Endothelial cell (in vitro differentiated cells): ENCODE data around the gene ATIC. TPM values are rescaled to one million over a fixed set of nuclear protein-coding genes. Genes with fewer than 3 reads are reported as not detected.

Experiments
- DNase-seq: peaks from one replicate; pipeline ENCODE4 v3.0.0; 2021; ENCODE audit warnings: low spot score
- H3K27ac Mint-ChIP-seq: one replicate; pipeline ENCODE4 v1.8.0; 2021; ENCODE audit warnings: mixed read lengths, inconsistent platforms; ENCODE audit not compliant: unreplicated experiment
- H3K27me3 Mint-ChIP-seq: one replicate; pipeline ENCODE4 v1.8.0; 2021; ENCODE audit warnings: mild to moderate bottlenecking, moderate library complexity, mixed read lengths, inconsistent platforms; ENCODE audit not compliant: unreplicated experiment
- H3K36me3 Mint-ChIP-seq: one replicate; pipeline ENCODE4 v1.8.0; 2021; ENCODE audit warnings: mild to moderate bottlenecking, low read depth, mixed read lengths, inconsistent platforms; ENCODE audit not compliant: unreplicated experiment
- H3K4me1 Mint-ChIP-seq: one replicate; pipeline ENCODE4 v1.8.0; 2021; ENCODE audit warnings: mild to moderate bottlenecking, mixed read lengths, inconsistent platforms; ENCODE audit not compliant: unreplicated experiment
- H3K4me3 Mint-ChIP-seq: one replicate; pipeline ENCODE4 v1.8.0; 2021; ENCODE audit warnings: mild to moderate bottlenecking, mixed read lengths, inconsistent platforms; ENCODE audit not compliant: unreplicated experiment
- H3K9me3 Mint-ChIP-seq: one replicate; pipeline ENCODE4 v1.8.0; 2021; ENCODE audit warnings: mixed read lengths, inconsistent platforms; ENCODE audit not compliant: unreplicated experiment
- total RNA-seq: library from RNA; stranded (reverse); fragmentation: NEBNext Ultra II Directional; extraction: Animal tissue kit (Norgen Biotek cat#: 25700); gene quantifications from one replicate; pipeline ENCODE4 v1.2.1, GENCODE V29; 2021; ENCODE audit not compliant: unreplicated experiment
- TF ChIP-seq, protein P1 (sequence below): fragments of 200-600 bp; sonication (generic); IDR thresholded peaks from one replicate; pipeline ENCODE4 v1.5.0; 2021; ENCODE audit warnings: antibody characterized with exemption; ENCODE audit not compliant: unreplicated experiment

Gene ATIC
- total RNA-seq, 1 donor from 2014 or later: 29.3 TPM

DNA sequence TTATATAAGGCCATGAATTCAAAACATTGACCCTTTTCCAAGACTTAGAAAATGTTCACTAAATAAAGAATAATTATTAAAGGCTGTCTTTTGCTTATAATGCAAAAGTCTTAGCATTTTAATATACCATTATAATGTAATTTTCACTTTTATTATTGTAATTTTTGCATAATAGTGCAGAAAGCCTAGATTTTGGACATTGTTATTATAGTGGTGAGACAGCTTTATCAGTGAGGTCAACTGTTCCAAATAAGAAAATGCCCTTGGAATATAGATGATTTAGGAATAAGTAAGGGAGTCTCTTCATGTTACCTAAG lies 56.6 kb downstream of the ATIC start:
- Mint-ChIP-seq H3K27me3 (peaks cover 2% of the 10 kb centered on the region), H3K27ac (no peak overlapping the region), H3K9me3 (no peaks in the 10 kb centered on the region), H3K4me3 (no peak overlapping the region), H3K4me1 (no peaks in the 10 kb centered on the region), H3K36me3 (peaks cover 53% of the 10 kb centered on the region)
- TF ChIP-seq, protein P1, sequence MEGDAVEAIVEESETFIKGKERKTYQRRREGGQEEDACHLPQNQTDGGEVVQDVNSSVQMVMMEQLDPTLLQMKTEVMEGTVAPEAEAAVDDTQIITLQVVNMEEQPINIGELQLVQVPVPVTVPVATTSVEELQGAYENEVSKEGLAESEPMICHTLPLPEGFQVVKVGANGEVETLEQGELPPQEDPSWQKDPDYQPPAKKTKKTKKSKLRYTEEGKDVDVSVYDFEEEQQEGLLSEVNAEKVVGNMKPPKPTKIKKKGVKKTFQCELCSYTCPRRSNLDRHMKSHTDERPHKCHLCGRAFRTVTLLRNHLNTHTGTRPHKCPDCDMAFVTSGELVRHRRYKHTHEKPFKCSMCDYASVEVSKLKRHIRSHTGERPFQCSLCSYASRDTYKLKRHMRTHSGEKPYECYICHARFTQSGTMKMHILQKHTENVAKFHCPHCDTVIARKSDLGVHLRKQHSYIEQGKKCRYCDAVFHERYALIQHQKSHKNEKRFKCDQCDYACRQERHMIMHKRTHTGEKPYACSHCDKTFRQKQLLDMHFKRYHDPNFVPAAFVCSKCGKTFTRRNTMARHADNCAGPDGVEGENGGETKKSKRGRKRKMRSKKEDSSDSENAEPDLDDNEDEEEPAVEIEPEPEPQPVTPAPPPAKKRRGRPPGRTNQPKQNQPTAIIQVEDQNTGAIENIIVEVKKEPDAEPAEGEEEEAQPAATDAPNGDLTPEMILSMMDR: no peak
- DNase-seq: no peak

DNA sequence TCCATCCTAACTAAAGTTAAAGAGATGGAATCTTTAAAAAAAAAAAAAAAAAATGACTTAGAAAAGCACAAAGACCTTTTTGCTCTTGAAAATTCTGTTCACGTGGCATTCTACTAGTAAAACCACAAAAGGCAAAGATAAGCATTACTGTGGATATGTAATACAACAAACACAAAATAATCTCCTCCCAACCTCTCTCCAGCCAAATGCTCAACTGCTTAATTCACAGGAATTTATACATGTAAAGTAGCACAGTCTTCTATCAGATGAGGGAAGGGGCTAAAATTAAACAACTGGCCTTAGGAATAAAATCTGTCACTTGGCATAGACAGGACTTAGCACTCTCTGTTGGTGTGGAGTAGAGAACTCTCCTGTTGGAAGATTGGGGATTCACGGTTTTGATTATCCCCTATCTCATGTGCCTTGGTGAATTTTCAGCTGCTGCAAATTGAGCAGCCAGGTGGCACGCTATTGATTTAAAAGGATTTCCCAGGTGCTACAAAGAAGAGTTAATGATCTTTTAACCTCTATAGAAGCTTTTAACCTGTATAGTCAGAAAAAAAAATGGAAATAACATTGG lies 57.4 kb downstream of the ATIC start:
- H3K4me3 Mint-ChIP-seq: no peak overlapping the region
- H3K27ac Mint-ChIP-seq: no peak overlapping the region
- H3K4me1 Mint-ChIP-seq: no peaks in the 10 kb centered on the region
- H3K27me3 Mint-ChIP-seq: no peaks in the 10 kb centered on the region
- H3K9me3 Mint-ChIP-seq: no peaks in the 10 kb centered on the region
- no peak for DNase-seq
- TF ChIP-seq, protein P1: no peak
- H3K36me3 Mint-ChIP-seq: peaks cover 47% of the 10 kb centered on the region

DNA sequence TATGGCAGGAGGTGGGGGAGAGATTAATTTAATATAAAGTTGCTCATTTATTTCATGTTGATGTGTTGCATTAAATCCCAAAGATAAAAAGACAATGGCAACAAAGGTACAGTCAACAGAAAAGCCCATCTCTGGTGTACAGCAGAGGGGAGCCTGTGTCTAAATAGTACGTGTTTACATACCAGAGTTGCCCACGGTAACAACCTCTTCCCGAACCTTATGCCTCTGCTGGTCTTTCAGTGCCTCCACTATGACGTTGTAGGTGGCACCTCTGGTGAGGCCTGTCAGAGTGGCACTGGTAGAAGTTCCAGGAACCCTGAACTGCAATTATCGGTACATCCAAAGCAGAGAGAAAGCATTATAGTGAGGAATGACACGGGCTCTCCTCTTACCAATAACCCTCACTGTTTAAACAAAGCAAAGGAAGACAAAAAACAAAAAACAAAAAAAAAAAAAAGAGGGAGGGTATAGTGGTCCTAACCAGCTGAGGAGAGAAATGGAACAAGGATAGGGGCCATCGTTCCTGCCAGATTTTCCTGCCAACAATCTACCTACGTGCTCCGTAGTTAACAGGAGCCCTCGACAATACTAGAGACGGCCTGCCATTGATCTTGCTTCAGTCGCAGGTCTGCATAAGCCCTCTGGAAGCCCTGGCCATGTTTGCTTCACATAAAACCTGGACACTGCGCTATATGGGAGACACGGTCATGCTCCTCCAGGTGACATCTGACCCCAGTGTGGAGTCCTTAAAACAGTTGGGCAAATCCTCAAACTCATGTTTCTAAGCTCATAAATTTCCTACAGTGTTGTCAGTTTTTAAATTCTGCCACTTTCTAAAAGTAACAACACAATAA lies 58.5 kb downstream of the ATIC start:
- TF ChIP-seq, protein P1: no peak
- no peaks in the 10 kb centered on the region for H3K27me3 Mint-ChIP-seq
- no peak overlapping the region for H3K27ac Mint-ChIP-seq
- H3K36me3 Mint-ChIP-seq: peaks cover 48% of the 10 kb centered on the region
- no peaks in the 10 kb centered on the region for H3K4me1 Mint-ChIP-seq
- H3K4me3 Mint-ChIP-seq: peak overlapping the region; percentile 15
- H3K9me3 Mint-ChIP-seq: no peaks in the 10 kb centered on the region
- no peak for DNase-seq

DNA sequence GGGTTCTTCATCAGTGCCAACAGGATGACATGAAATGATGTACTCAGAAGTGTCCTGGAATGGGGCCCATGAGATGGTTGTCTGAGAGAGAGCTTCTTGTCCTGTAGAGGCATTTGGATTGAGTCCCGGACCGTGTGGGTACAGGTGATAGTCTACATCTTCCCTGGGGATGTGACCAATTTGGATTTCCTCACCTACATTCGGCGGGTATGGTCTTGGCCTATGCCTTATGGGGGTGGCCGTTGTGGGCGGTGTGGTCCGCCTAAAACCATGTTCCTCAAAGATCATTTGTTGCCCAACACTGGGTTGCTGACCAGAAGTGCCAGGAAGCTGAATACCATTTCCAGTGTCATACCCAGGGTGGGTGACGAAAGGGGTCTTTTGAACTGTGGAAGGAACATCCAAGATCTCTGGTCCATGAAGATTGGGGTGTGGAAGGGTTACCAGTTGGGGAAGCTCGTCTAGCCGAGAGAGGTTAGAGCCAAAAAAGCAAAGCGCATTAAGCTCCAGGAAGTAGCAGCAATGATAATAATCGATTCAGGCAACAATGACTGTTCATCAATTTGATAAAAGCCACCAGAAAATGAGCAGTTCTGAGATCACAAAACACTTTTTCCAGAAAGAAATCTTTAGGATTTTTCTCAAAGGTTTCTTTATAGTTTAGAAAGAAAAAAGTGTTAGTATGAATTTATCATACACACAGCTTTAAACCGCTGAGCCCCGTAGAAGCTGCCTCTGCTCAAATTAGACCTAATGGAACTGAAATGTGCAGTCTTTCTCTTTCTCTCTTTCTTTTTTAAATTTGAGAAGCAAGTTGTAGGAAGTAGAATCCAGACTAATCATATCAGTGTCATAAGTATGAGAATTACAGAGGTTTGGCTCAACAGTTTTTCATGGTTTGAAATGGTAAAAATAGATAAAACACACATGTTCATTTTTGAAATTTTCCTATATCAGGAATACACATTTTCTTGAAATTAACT lies 60.3 kb downstream of the ATIC start:
- Mint-ChIP-seq H3K27ac (no peak overlapping the region), H3K9me3 (no peaks in the 10 kb centered on the region), H3K27me3 (no peaks in the 10 kb centered on the region), H3K4me1 (no peaks in the 10 kb centered on the region), H3K4me3 (no peak overlapping the region), H3K36me3 (peaks cover 56% of the 10 kb centered on the region)
- TF ChIP-seq, protein P1: no peak
- DNase-seq: no peak
